SK-N-SH (cell line): ENCODE measurements around the gene LMX1A.

Experiments used
- CTCF ChIP-seq: fragments of 200-600 bp; sonication (generic); IDR thresholded peaks from 2 replicates; pipeline ENCODE4 v1.6.1; 2017; ENCODE audit warnings: antibody characterized with exemption, mild to moderate bottlenecking, moderate library complexity
- NFIC ChIP-seq: IDR thresholded peaks from 2 replicates; pipeline ENCODE4 v1.4.0; 2012; ENCODE audit warnings: borderline replicate concordance
- PBX3 ChIP-seq: IDR thresholded peaks from 2 replicates; pipeline ENCODE4; 2012
- RAD21 ChIP-seq: IDR thresholded peaks from 2 replicates; pipeline ENCODE4 v1.6.1; 2012; ENCODE audit warnings: mild to moderate bottlenecking, low read length
- SIN3A ChIP-seq: IDR thresholded peaks from 2 replicates; pipeline ENCODE4 v1.6.1; 2012; ENCODE audit warnings: low read depth, mild to moderate bottlenecking, low read length, moderate library complexity, borderline replicate concordance
- USF1 ChIP-seq: IDR thresholded peaks from 2 replicates; pipeline ENCODE4 v1.4.0; 2012; ENCODE audit warnings: low read depth, borderline replicate concordance

- TF ChIP-seq USF1 (no peak), NFIC (no peak), PBX3 (no peak), RAD21 (no peak), SIN3A (no peak), CTCF (no peak)
Observed at GRCh38 chr1:165182975-165183374, 173.5 kb downstream of the LMX1A start.
